Brain microvascular endothelial cell (primary cell): Measurements from ENCODE around the gene AEBP1.

ENCODE experiments used
- DNase-seq: peaks from one replicate; pipeline ENCODE4 v3.0.0-alpha.2; 2020
- H3K27ac ChIP-seq: fragments of 250-450 bp; sonication (Bioruptor Pico); 2 replicates; pipeline ENCODE4 v1.5.1; 2020; ENCODE audit warnings: mild to moderate bottlenecking, moderate library complexity
- H3K27me3 ChIP-seq: fragments of 250-450 bp; sonication (Bioruptor Pico); replicated peaks from 2 replicates; pipeline ENCODE4 v1.5.1; 2020; ENCODE audit warnings: mild to moderate bottlenecking
- H3K36me3 ChIP-seq: fragments of 250-450 bp; sonication (Bioruptor Pico); replicated peaks from 2 replicates; pipeline ENCODE4 v1.5.1; 2020; ENCODE audit warnings: mild to moderate bottlenecking
- H3K4me3 ChIP-seq: 2 replicates; pipeline ENCODE4 v1.5.1; 2011; ENCODE audit warnings: low read depth, mild to moderate bottlenecking, control low read depth, low read length, moderate library complexity
- in situ Hi-C: cut with HindIII; loops from 2 replicates; pipeline ENCODE4 v1.10.0; 2017; ENCODE audit warnings: low sequenced_read_pairs, low pct_ligation_motif_present
- TF ChIP-seq, protein P1 (sequence below): IDR thresholded peaks from 2 replicates; pipeline ENCODE4 v1.5.1; 2011; ENCODE audit warnings: low read depth, mild to moderate bottlenecking, moderate library complexity, low read length, control low read depth, inconsistent platforms; ENCODE audit errors: missing control alignments

The AEBP1 gene

DNA sequence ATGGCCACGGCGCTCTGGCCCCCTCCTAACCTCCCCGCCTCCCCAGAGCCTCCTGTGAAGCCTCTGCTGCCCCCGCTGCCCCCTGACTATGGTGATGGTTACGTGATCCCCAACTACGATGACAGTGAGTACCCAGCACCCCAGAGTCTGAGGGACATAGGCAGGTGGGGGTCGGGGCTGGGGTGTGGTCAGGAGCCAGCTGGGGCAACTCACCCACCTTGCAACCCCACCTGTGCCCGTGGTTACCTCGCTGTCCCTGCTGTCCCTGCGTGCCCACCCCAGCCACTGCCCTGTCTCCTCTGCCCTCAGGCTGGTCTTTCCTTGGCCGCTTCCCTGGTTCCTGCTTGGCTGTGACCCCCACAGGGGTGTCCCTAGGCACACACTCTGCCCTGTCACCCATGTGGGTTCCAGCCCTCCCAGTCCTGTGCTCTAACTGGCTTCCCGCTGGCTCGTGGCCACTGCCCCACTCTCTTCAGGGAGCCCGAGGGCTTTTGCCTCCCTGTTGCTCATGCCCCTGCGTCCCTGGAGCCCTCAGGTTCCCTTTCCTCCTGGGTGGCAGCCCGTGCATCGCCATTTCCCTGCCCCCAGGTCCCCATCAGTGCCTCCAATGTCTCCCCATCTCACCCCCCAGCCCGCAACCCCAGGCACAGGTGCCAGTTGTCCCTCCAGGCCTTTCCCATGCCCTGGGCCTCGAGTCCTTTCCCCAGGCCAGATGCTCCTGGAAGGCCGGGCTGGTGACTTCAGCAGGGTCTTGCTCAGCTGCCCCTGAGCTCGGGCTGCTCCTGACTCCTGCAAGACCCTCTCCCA, 4.0 kb downstream of the AEBP1 start:
- TF ChIP-seq, protein P1, sequence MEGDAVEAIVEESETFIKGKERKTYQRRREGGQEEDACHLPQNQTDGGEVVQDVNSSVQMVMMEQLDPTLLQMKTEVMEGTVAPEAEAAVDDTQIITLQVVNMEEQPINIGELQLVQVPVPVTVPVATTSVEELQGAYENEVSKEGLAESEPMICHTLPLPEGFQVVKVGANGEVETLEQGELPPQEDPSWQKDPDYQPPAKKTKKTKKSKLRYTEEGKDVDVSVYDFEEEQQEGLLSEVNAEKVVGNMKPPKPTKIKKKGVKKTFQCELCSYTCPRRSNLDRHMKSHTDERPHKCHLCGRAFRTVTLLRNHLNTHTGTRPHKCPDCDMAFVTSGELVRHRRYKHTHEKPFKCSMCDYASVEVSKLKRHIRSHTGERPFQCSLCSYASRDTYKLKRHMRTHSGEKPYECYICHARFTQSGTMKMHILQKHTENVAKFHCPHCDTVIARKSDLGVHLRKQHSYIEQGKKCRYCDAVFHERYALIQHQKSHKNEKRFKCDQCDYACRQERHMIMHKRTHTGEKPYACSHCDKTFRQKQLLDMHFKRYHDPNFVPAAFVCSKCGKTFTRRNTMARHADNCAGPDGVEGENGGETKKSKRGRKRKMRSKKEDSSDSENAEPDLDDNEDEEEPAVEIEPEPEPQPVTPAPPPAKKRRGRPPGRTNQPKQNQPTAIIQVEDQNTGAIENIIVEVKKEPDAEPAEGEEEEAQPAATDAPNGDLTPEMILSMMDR = no peak
- in situ Hi-C loops = no loop called here
- DNase-seq = no peak
- H3K36me3 ChIP-seq = peaks cover 19% of the 10 kb centered on the region
- no peaks in the 10 kb centered on the region for H3K27me3 ChIP-seq
- H3K27ac ChIP-seq = no peak overlapping the region
- no peak overlapping the region for H3K4me3 ChIP-seq

DNA sequence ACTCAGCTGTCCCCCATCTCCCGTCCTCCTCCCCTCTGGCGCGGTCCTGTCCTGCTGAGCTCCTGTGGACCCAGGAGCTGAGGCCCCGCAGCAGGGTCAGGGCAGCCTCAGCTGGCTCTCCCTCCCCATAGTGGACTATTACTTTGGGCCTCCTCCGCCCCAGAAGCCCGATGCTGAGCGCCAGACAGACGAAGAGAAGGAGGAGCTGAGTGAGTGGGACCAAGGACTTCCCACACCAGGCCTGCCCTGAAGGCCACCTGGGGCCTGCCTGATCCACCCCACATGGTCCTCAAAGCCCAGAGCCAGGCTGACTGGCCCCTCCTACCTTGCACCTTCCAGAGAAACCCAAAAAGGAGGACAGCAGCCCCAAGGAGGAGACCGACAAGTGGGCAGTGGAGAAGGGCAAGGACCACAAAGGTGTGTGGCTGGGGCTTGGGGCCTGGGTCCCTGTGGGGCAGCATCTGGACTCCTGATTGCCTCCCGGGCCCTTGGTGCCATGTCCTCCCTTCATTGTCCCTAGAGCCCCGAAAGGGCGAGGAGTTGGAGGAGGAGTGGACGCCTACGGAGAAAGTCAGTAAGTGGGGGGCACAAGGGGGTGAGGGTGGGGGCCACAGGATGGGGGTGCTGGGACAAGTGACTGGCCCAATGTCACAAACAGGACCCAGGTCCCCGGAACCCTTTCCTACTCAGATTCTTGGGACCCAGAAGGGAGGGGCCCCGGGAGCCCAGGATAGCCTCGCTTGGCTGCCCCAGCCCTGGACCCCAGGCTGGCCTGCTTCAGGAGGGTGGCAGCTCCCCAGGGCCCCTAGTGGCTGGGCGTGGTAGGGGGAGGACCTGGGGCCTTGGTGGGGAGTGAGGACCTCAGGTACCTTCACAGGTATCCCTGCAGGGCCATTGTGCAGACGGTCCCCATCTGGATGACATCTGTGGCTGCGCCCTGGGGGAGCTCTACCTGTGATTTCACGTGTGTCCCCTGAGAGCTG, 4.9 kb downstream of the AEBP1 start:
- Histone ChIP-seq H3K36me3 (peaks cover 25% of the 10 kb centered on the region), H3K27ac (no peak overlapping the region), H3K27me3 (no peaks in the 10 kb centered on the region), H3K4me3 (no peak overlapping the region)
- DNase-seq = no peak
- TF ChIP-seq, protein P1 = no peak
- in situ Hi-C loops = no loop called here

DNA sequence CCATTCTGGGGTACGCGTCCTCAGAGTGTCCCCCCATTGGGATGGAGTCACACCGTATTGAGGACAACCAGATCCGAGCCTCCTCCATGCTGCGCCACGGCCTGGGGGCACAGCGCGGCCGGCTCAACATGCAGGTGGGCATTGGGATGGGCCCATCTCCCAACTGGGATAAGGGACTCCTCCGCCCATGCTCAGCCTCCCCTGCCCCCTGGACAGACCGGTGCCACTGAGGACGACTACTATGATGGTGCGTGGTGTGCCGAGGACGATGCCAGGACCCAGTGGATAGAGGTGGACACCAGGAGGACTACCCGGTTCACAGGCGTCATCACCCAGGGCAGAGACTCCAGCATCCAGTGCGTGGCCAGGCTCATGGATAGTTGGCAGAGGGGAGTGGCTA, 5.8 kb downstream of the AEBP1 start:
- no peak overlapping the region for H3K4me3 ChIP-seq
- DNase-seq = no peak
- H3K27ac ChIP-seq = no peak overlapping the region
- H3K36me3 ChIP-seq = peaks cover 32% of the 10 kb centered on the region
- no peaks in the 10 kb centered on the region for H3K27me3 ChIP-seq
- TF ChIP-seq, protein P1 = no peak
- in situ Hi-C loops = no loop called here

DNA sequence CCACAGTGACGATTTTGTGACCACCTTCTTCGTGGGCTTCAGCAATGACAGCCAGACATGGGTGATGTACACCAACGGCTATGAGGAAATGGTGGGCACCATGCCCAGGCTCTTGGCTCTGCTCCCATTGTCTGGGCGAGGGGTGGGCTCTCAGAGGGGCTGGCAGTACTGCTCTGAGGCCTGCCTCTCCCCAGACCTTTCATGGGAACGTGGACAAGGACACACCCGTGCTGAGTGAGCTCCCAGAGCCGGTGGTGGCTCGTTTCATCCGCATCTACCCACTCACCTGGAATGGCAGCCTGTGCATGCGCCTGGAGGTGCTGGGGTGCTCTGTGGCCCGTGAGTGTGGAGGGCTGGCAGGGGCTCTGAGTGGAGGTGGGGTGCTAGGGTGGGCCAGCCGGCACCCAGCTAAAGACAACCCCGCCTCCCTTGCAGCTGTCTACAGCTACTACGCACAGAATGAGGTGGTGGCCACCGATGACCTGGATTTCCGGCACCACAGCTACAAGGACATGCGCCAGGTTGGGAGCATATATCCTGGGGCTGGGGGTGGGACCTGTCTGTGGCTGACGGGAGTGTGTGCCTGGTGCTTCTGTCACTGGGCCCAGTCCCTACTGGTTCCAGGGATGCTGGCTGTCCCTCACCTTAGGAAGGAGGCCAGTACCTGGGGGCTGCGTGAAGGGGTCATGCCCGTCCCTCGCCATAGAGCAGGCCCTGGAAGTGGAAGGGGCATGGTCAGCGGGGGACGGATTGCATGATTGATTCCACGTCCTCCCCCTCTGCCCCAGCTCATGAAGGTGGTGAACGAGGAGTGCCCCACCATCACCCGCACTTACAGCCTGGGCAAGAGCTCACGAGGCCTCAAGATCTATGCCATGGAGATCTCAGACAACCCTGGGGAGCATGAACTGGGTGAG, 6.8 kb downstream of the AEBP1 start:
- H3K4me3 ChIP-seq = no peak overlapping the region
- in situ Hi-C loops = no loop called here

DNA sequence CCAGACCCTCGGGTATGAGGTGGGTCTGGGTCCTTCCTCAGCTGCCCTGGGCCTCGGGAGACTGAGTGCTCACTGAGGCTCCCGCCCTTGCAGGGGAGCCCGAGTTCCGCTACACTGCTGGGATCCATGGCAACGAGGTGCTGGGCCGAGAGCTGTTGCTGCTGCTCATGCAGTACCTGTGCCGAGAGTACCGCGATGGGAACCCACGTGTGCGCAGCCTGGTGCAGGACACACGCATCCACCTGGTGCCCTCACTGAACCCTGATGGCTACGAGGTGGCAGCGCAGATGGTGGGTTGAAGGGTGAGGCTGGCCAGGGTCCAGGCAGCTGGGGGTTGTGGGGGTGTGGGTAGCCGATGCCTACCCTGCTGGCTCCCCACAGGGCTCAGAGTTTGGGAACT, 7.6 kb downstream of the AEBP1 start:
- Histone ChIP-seq H3K27ac (no peak overlapping the region), H3K4me3 (no peak overlapping the region), H3K27me3 (no peaks in the 10 kb centered on the region), H3K36me3 (peaks cover 37% of the 10 kb centered on the region)
- no peak for DNase-seq
- TF ChIP-seq, protein P1 = no peak
- in situ Hi-C loops = no loop called here

More for the DNA sequence above, 6.8 kb downstream of the AEBP1 start:
- no peaks in the 10 kb centered on the region for H3K27me3 ChIP-seq
- no peak overlapping the region for H3K27ac ChIP-seq
- H3K36me3 ChIP-seq = peaks cover 36% of the 10 kb centered on the region
- TF ChIP-seq, protein P1 = no peak
- DNase-seq = no peak
